Activated CD8-positive, alpha-beta memory T cell treated with anti-CD3 and anti-CD28 coated beads, Interleukin-2, amount 50 U/mL, for 48 hours (primary cell): Measurements from ENCODE around the gene SCML1.

Experiments
- DNase-seq: peaks from one replicate; pipeline ENCODE4 v3.0.0-alpha.2; 2020

Gene SCML1

GRCh38 chrX:17736856-17737709 is at the start of gene SCML1:
Gene SCML1, plus strand, starts transcription at chrX:17737493. Its CDS starts 6,694 bp downstream, at chrX:17744187.
- DNase-seq: peak; percentile 88

GRCh38 chrX:17687648-17688047 is 49.6 kb upstream of the SCML1 start:
- no peak for DNase-seq

- no peak for DNase-seq
Measured at GRCh38 chrX:17689971-17690409, 47.3 kb upstream of the SCML1 start.

- no peak for DNase-seq
Measured at GRCh38 chrX:17692709-17693346, 44.5 kb upstream of the SCML1 start.

- no peak for DNase-seq
Measured at GRCh38 chrX:17697191-17697590, 40.1 kb upstream of the SCML1 start.

- no peak for DNase-seq
Measured at GRCh38 chrX:17700976-17701375, 36.3 kb upstream of the SCML1 start.

GRCh38 chrX:17703201-17703600 is 34.1 kb upstream of the SCML1 start:
- DNase-seq: no peak

GRCh38 chrX:17705211-17705610 is 32.1 kb upstream of the SCML1 start:
- no peak for DNase-seq

GRCh38 chrX:17706676-17707075 is 30.6 kb upstream of the SCML1 start:
- no peak for DNase-seq

- DNase-seq: no peak
Measured at GRCh38 chrX:17707731-17708130, 29.6 kb upstream of the SCML1 start.

GRCh38 chrX:17710871-17711301 is 26.4 kb upstream of the SCML1 start:
- no peak for DNase-seq

- DNase-seq: no peak
Measured at GRCh38 chrX:17713288-17713687, 24.0 kb upstream of the SCML1 start.

- DNase-seq: no peak
Measured at GRCh38 chrX:17718649-17719165, 18.6 kb upstream of the SCML1 start.

GRCh38 chrX:17719711-17720110 is 17.6 kb upstream of the SCML1 start:
- DNase-seq: no peak

- no peak for DNase-seq
Measured at GRCh38 chrX:17721715-17722114, 15.6 kb upstream of the SCML1 start.

GRCh38 chrX:17725181-17725580 is 12.1 kb upstream of the SCML1 start:
- DNase-seq: no peak

GRCh38 chrX:17732138-17732783 is 5.0 kb upstream of the SCML1 start:
- DNase-seq: no peak

- DNase-seq: no peak
Measured at GRCh38 chrX:17735406-17735805, 1.9 kb upstream of the SCML1 start.

- no peak for DNase-seq
Measured at GRCh38 chrX:17736478-17736855, 826 bp upstream of the SCML1 start.

GRCh38 chrX:17737710-17737985 is 355 bp downstream of the SCML1 start:
- DNase-seq: no peak

GRCh38 chrX:17737986-17738713 is 857 bp downstream of the SCML1 start:
- peak; percentile 61 for DNase-seq

GRCh38 chrX:17738737-17739535 is 1.6 kb downstream of the SCML1 start:
- DNase-seq: no peak
